Liver (tissue), 9 donors: Measurements from ENCODE around the gene RSU1. TPM values are rescaled to one million over a fixed set of nuclear protein-coding genes. Genes with fewer than 3 reads are reported as not detected.
A peak's percentile ranks its signal among the peaks of the same experiment; 100 is the strongest.

Source experiments
- DNase-seq: peaks from one replicate; pipeline ENCODE4 v3.0.0-alpha.2; 2017; ENCODE audit warnings: low spot score
- H3K27ac ChIP-seq, 2 donors: one replicate each; pipeline ENCODE4 v1.7.0; 2013; ENCODE audit warnings: inconsistent platforms in 2 of 2, low read length in 2 of 2, control low read depth in 1 of 2, low read depth in 1 of 2, mild to moderate bottlenecking in 1 of 2
- H3K27me3 ChIP-seq, 4 donors: one replicate each; pipeline versions ENCODE4 v1.6.1 to v1.7.0; 2013; ENCODE audit warnings: low read length in 3 of 4, inconsistent platforms in 1 of 4, mild to moderate bottlenecking in 1 of 4, moderate library complexity in 1 of 4; ENCODE audit not compliant: control insufficient read depth in 4 of 4, insufficient read depth in 4 of 4
- H3K36me3 ChIP-seq, 4 donors: one replicate each; pipeline versions ENCODE4 v1.6.1 to v1.7.0; 2013; ENCODE audit warnings: low read length in 3 of 4, mild to moderate bottlenecking in 3 of 4, low read depth in 1 of 4, moderate library complexity in 1 of 4; ENCODE audit not compliant: control insufficient read depth in 4 of 4, insufficient read depth in 3 of 4
- H3K4me1 ChIP-seq, 4 donors: one replicate each; pipeline versions ENCODE4 v1.6.1 to v1.7.0; 2013; ENCODE audit warnings: low read length in 3 of 4, mild to moderate bottlenecking in 3 of 4, moderate library complexity in 1 of 4; ENCODE audit not compliant: control insufficient read depth in 4 of 4, insufficient read depth in 4 of 4
- H3K4me3 ChIP-seq, 3 donors: one replicate each; pipeline versions ENCODE4 v1.6.1 to v1.7.0; 2013; ENCODE audit warnings: low read length in 3 of 3, control low read depth in 1 of 3, low read depth in 1 of 3, mild to moderate bottlenecking in 1 of 3
- H3K9ac ChIP-seq, 2 donors: one replicate each; pipeline ENCODE4 v1.7.0; 2013; ENCODE audit warnings: low read length in 2 of 2, mild to moderate bottlenecking in 2 of 2, moderate library complexity in 2 of 2, control low read depth in 1 of 2, low read depth in 1 of 2
- H3K9me3 ChIP-seq, 4 donors: one replicate each; pipeline versions ENCODE4 v1.6.1 to v1.7.0; 2013; ENCODE audit warnings: low read length in 3 of 4; ENCODE audit not compliant: control insufficient read depth in 4 of 4
- CTCF ChIP-seq: fragments of 150-350 bp; IDR thresholded peaks from 2 replicates; pipeline ENCODE4 v1.5.1; 2017; ENCODE audit warnings: improper control_type of control experiment, low read depth, low read length; ENCODE audit not compliant: missing input control
- EGR1 ChIP-seq, 2 donors: IDR thresholded peaks; 2 replicates each; pipeline ENCODE4 v1.6.1; 2016 to 2018; ENCODE audit warnings: antibody characterized with exemption in 2 of 2, low read depth in 2 of 2
- FOXA1 ChIP-seq: IDR thresholded peaks from 2 replicates; pipeline ENCODE4 v1.6.1; 2016; ENCODE audit warnings: antibody characterized with exemption
- FOXA2 ChIP-seq: IDR thresholded peaks from 2 replicates; pipeline ENCODE4 v1.6.1; 2016; ENCODE audit warnings: antibody characterized with exemption
- GABPA ChIP-seq, 2 donors: IDR thresholded peaks in 1 of 2; conservative IDR thresholded peaks in 1 of 2; 2 replicates each; pipeline ENCODE4 v1.6.1; 2016; ENCODE audit warnings: antibody characterized with exemption in 2 of 2, mild to moderate bottlenecking in 1 of 2, moderate library complexity in 1 of 2
- HNF4A ChIP-seq, 2 donors: conservative IDR thresholded peaks; 2 replicates each; pipeline ENCODE4 v1.6.1; 2016; ENCODE audit warnings: antibody characterized with exemption in 2 of 2, mild to moderate bottlenecking in 2 of 2
- HNF4G ChIP-seq: IDR thresholded peaks from 2 replicates; pipeline ENCODE4 v1.6.1; 2016; ENCODE audit warnings: antibody characterized with exemption
- JUND ChIP-seq, 2 donors: IDR thresholded peaks; 2 replicates each; pipeline ENCODE4 v1.6.1; 2016; ENCODE audit warnings: antibody characterized with exemption in 2 of 2
- NR2F2 ChIP-seq: IDR thresholded peaks from 2 replicates; pipeline ENCODE4 v1.6.1; 2016; ENCODE audit warnings: antibody characterized with exemption
- RAD21 ChIP-seq, 2 donors: IDR thresholded peaks; 2 replicates each; pipeline ENCODE4 v1.6.1; 2016; ENCODE audit warnings: antibody characterized with exemption in 2 of 2, mild to moderate bottlenecking in 2 of 2
- TAF1 ChIP-seq: conservative IDR thresholded peaks from 2 replicates; pipeline ENCODE4 v1.6.1; 2016; ENCODE audit warnings: antibody characterized with exemption, mild to moderate bottlenecking
- YY1 ChIP-seq: IDR thresholded peaks from 2 replicates; pipeline ENCODE4 v1.6.1; 2016; ENCODE audit warnings: antibody characterized with exemption, mild to moderate bottlenecking
- ZBTB33 ChIP-seq: IDR thresholded peaks from 2 replicates; pipeline ENCODE4 v1.6.1; 2016; ENCODE audit warnings: antibody characterized with exemption
- WGBS: extraction: QIAGEN DNeasy Blood & Tissue Kit; methylation state at CpG from one replicate; pipeline ENCODE4 v1.1.7; 2013; 5-methylcytosine and 5-hydroxymethylcytosine counted together
- polyA plus RNA-seq, 2 donors: library from polyadenylated mRNA; stranded (reverse) in 1 of 2; unstranded in 1 of 2; fragments of 200-250 nt in 1 of 2; fragments of >200 nt in 1 of 2; fragmentation: Nextera tagmentation in 1 of 2; extraction: Ambion mirVana in 1 of 2; gene quantifications; one replicate each; pipeline versions ENCODE4 v1.2.1 to v1.2.3, GENCODE V29; 2013 to 2015
- total RNA-seq, 2 donors: library from RNA; depleted of rRNA; stranded (reverse); fragments of >200 nt; gene quantifications; one replicate each; pipeline ENCODE4 v1.2.3, GENCODE V29; 2014
- TF ChIP-seq, protein P1 (sequence below): IDR thresholded peaks from 2 replicates; pipeline ENCODE4 v1.6.1; 2016; ENCODE audit warnings: antibody characterized with exemption
- TF ChIP-seq, protein P2 (sequence below): IDR thresholded peaks from 2 replicates; pipeline ENCODE4 v1.6.1; 2016; ENCODE audit warnings: antibody characterized with exemption
- donor health status: healthy.
- donor health status: healthy.
- donor health status: healthy.
- donor health status: healthy.
- donor health status: healthy.

The RSU1 gene
- total and polyA plus RNA-seq, 4 donors = 19.2 to 38.2 (median 28.0) TPM

DNA sequence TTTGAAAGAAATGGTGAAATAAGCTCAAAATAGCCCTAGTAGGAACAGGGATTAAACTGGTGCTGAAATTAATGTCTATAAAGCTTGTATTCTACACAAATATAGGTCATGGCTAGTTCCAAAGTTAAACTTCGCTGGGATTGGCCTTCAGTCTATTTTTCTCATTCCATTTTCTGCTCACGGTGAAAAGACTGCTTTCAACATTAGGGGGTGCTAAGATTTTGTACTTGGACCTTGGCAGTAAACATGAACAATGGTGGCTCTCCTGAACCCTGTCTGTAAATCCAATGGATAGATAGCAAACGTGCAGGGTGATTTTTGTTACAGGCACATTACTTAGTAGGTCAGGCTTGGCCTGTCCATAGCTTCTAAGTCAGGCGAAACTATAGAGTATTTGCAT is 36.0 kb upstream of the RSU1 start:
- 52% methylated on average over 4 of the region's 4 CpGs for WGBS
- Histone ChIP-seq H3K9me3 (no peaks in the 10 kb centered on the region), H3K27me3 (no peaks in the 10 kb centered on the region), H3K9ac (no peak overlapping the region), H3K4me3 (no peak overlapping the region), H3K36me3 (no peaks in the 10 kb centered on the region), H3K4me1 (no peaks in the 10 kb centered on the region), H3K27ac (no peak overlapping the region)
- peak; percentile 10 for TF ChIP-seq CTCF
- no peak for TF ChIP-seq TAF1
- TF ChIP-seq RAD21 (IDR thresholded peaks at IDR 0.05) = peak; percentile 61 to 64
- no peak for TF ChIP-seq HNF4G
- DNase-seq = no peak

DNA sequence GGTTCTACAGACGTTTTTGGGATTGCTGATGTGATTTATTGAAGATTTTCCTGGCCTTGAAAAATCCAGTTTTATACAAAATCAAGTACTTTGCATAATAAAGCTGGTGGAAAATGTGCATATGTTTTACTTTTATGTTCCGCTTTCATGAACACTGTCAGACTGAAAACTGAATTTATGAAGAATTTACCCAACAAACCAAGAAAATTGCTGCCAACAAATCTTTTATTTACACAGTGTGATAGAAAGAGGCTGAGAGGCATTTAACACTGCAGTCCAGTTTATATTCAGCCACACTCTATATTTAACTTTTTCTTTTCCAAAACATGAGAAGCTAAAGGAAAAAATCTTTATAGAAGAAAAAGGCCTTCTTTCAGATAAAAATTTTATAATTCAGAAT is 35.4 kb upstream of the RSU1 start:
- Histone ChIP-seq H3K27ac (no peak overlapping the region), H3K4me3 (no peak overlapping the region), H3K9me3 (no peaks in the 10 kb centered on the region), H3K27me3 (no peaks in the 10 kb centered on the region), H3K36me3 (no peaks in the 10 kb centered on the region), H3K9ac (no peak overlapping the region), H3K4me1 (no peaks in the 10 kb centered on the region)
- no peak for DNase-seq
- no peak for TF ChIP-seq HNF4A (conservative IDR thresholded peaks at IDR 0.05)
- 61% methylated on average over 2 of the region's 2 CpGs for WGBS

DNA sequence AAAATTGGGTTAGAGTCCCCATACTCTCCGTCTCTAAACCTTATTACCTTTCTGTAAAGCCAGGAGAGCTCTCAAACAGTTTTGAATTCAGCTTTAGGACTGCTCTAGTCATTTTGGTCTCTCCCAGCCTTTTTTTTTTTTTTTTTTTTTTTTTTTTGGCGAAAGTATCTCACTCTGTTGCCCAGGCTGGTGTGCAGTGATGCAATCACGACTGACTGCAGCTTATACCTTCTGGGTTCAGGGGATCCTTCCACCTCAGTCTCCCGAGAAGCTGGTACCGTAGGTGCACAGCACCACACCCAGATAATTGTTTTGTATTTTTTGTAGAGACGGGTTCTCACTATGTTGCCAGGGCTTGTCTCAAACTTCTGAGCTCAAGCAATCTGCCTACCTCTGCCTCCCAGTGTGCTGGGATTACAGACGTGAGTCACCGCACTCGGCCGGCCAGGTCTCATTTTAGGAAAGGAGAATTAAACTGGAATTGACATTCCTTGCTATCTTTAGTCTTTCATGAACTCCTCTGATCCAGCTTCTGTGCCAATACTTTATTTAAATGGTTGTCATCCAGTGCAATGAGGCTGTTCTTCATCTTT is 31.4 kb upstream of the RSU1 start:
- no peak overlapping the region for H3K4me3 ChIP-seq
- no peaks in the 10 kb centered on the region for H3K27me3 ChIP-seq
- H3K9me3 ChIP-seq = no peaks in the 10 kb centered on the region
- no peak for DNase-seq
- H3K36me3 ChIP-seq = no peaks in the 10 kb centered on the region
- H3K27ac ChIP-seq = no peak overlapping the region
- 84% methylated on average over 10 of the region's 10 CpGs for WGBS
- no peak for TF ChIP-seq FOXA2
- H3K4me1 ChIP-seq = no peaks in the 10 kb centered on the region
- H3K9ac ChIP-seq = no peak overlapping the region

DNA sequence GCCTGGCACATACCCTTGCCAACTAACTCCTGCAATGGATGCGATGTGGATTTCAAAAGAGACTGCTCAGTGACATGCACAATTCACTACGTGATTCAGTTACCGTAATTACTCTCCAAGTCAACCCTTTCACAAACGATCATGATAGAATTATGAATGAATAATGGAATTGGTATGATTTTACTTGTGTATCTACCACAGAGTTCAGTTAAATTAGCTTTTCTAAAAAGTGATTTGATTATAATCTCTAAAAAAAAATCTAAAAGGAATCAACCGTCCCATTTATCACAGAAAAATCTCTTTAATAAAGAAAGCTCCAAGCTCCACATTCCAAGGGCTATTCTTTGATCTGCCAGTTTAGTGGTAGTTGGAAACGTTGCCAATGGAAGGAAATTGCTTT is 30.4 kb upstream of the RSU1 start:
- Histone ChIP-seq H3K4me1 (no peaks in the 10 kb centered on the region), H3K9me3 (no peaks in the 10 kb centered on the region), H3K27ac (no peak overlapping the region), H3K27me3 (no peaks in the 10 kb centered on the region), H3K4me3 (no peak overlapping the region), H3K36me3 (no peaks in the 10 kb centered on the region), H3K9ac (no peak overlapping the region)
- TF ChIP-seq CTCF = no peak
- no peak for TF ChIP-seq GABPA (IDR thresholded peaks at IDR 0.05 in 1 of 2, conservative IDR thresholded peaks at IDR 0.05 in 1 of 2)
- TF ChIP-seq ZBTB33 = no peak
- TF ChIP-seq HNF4G = no peak
- TF ChIP-seq HNF4A (conservative IDR thresholded peaks at IDR 0.05) = no peak
- no peak for TF ChIP-seq JUND (IDR thresholded peaks at IDR 0.05)
- no peak for TF ChIP-seq TAF1
- no peak for TF ChIP-seq YY1
- no peak for TF ChIP-seq FOXA2
- TF ChIP-seq EGR1 (IDR thresholded peaks at IDR 0.05; ENCODE audit: low read depth in 2 of 2) = no peak
- TF ChIP-seq, protein P1, sequence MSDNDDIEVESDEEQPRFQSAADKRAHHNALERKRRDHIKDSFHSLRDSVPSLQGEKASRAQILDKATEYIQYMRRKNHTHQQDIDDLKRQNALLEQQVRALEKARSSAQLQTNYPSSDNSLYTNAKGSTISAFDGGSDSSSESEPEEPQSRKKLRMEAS = no peak
- no peak for TF ChIP-seq NR2F2
- no peak for TF ChIP-seq RAD21 (IDR thresholded peaks at IDR 0.05)
- TF ChIP-seq, protein P2, sequence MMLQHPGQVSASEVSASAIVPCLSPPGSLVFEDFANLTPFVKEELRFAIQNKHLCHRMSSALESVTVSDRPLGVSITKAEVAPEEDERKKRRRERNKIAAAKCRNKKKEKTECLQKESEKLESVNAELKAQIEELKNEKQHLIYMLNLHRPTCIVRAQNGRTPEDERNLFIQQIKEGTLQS = no peak
- no peak for TF ChIP-seq FOXA1
- no peak for DNase-seq
- 76% methylated on average over 6 of the region's 6 CpGs for WGBS
